Neuronal stem cell (in vitro differentiated cells): ENCODE data around the gene HSPG2.
"Not testable (repeated sequence)": the region's sequence is repeated elsewhere in the genome, so short reads cannot be mapped to it uniquely, and the experiment has no call there.

ENCODE experiments used
- DNase-seq: peaks from one replicate; pipeline ENCODE4 v3.0.0-alpha.2; 2013; ENCODE audit warnings: low spot score
- H2AFZ ChIP-seq: one replicate; pipeline ENCODE4 v1.6.1; 2013; ENCODE audit warnings: mild to moderate bottlenecking, low read length, inconsistent platforms
- H2AK5ac ChIP-seq: 2 replicates; pipeline ENCODE4 v1.6.1; 2013; ENCODE audit warnings: low read depth, mild to moderate bottlenecking, inconsistent platforms, low read length, moderate library complexity, mixed read lengths
- H2BK120ac ChIP-seq: 2 replicates; pipeline ENCODE4 v1.6.1; 2013; ENCODE audit warnings: low read depth, mild to moderate bottlenecking, inconsistent platforms, low read length, moderate library complexity, mixed read lengths
- H2BK12ac ChIP-seq: one replicate; pipeline ENCODE4 v1.6.1; 2013; ENCODE audit warnings: low read length, inconsistent platforms
- H2BK15ac ChIP-seq: 2 replicates; pipeline ENCODE4 v1.6.1; 2013; ENCODE audit warnings: mild to moderate bottlenecking, low read length, inconsistent platforms, mixed read lengths
- H2BK5ac ChIP-seq: one replicate; pipeline ENCODE4 v1.6.1; 2013; ENCODE audit warnings: inconsistent platforms, mild to moderate bottlenecking, low read length, moderate library complexity
- H3K14ac ChIP-seq: one replicate; pipeline ENCODE4 v1.6.1; 2013; ENCODE audit warnings: low read length, inconsistent platforms
- H3K18ac ChIP-seq: 2 replicates; pipeline ENCODE4 v1.6.1; 2013; ENCODE audit warnings: low read length, inconsistent platforms
- H3K23ac ChIP-seq: 2 replicates; pipeline ENCODE4 v1.6.1; 2013; ENCODE audit warnings: low read depth, mild to moderate bottlenecking, mixed read lengths, low read length, inconsistent platforms; ENCODE audit not compliant: poor library complexity
- H3K27ac ChIP-seq: replicated peaks from 3 replicates; pipeline ENCODE4 v1.5.1; 2013; ENCODE audit warnings: low read length, inconsistent platforms
- H3K27me3 ChIP-seq, 3 experiments: 2 replicates each; pipeline ENCODE4 v1.6.1; 2013; ENCODE audit warnings: low read length in 3 of 3, mild to moderate bottlenecking in 2 of 3, inconsistent platforms in 1 of 3, low read depth in 1 of 3, mixed read lengths in 1 of 3, moderate library complexity in 1 of 3; ENCODE audit not compliant: control insufficient read depth in 3 of 3, insufficient read depth in 3 of 3
- H3K36me3 ChIP-seq, 2 donors: replicated peaks in 1 of 2; 2 replicates each; pipeline ENCODE4 v1.6.1; 2013; ENCODE audit warnings: low read length in 2 of 2; ENCODE audit not compliant: control insufficient read depth in 2 of 2, insufficient read depth in 2 of 2
- H3K4ac ChIP-seq: 2 replicates; pipeline ENCODE4 v1.6.1; 2013; ENCODE audit warnings: inconsistent platforms, mild to moderate bottlenecking, low read length, moderate library complexity
- H3K4me1 ChIP-seq, 2 donors: 1 replicate in 1 of 2; 2 replicates in 1 of 2; pipeline ENCODE4 v1.6.1; 2013; ENCODE audit warnings: low read length in 2 of 2, low read depth in 1 of 2; ENCODE audit not compliant: control insufficient read depth in 2 of 2, insufficient read depth in 1 of 2
- H3K4me2 ChIP-seq: one replicate; pipeline ENCODE4 v1.6.1; 2013; ENCODE audit warnings: mild to moderate bottlenecking, low read length, inconsistent platforms; ENCODE audit not compliant: insufficient read depth, poor library complexity, severe bottlenecking
- H3K4me3 ChIP-seq, 2 donors: 2 replicates each; pipeline ENCODE4 v1.5.1; 2013; ENCODE audit warnings: low read length in 2 of 2, mild to moderate bottlenecking in 2 of 2, inconsistent platforms in 1 of 2, moderate library complexity in 1 of 2
- H3K79me1 ChIP-seq: one replicate; pipeline ENCODE4 v1.6.1; 2013; ENCODE audit warnings: low read depth, mild to moderate bottlenecking, inconsistent platforms, low read length, moderate library complexity
- H3K9ac ChIP-seq: one replicate; pipeline ENCODE4 v1.6.1; 2013; ENCODE audit warnings: mild to moderate bottlenecking, low read depth, low read length, inconsistent platforms; ENCODE audit not compliant: poor library complexity
- H3K9me3 ChIP-seq, 2 donors: replicated peaks in 1 of 2; 2 replicates each; pipeline versions ENCODE3 to v1.6.1; 2013; ENCODE audit warnings: low read length in 2 of 2, mild to moderate bottlenecking in 2 of 2, inconsistent platforms in 1 of 2, low read depth in 1 of 2, mixed read lengths in 1 of 2, moderate library complexity in 1 of 2; ENCODE audit not compliant: control insufficient read depth in 2 of 2, insufficient read depth in 1 of 2
- H4K8ac ChIP-seq: one replicate; pipeline ENCODE4 v1.6.1; 2013; ENCODE audit warnings: low read depth, mild to moderate bottlenecking, inconsistent platforms, low read length, moderate library complexity
- H4K91ac ChIP-seq: one replicate; pipeline ENCODE4 v1.6.1; 2013; ENCODE audit warnings: low read length, low read depth, mild to moderate bottlenecking, inconsistent platforms; ENCODE audit not compliant: poor library complexity
- WGBS, 2 donors: extraction: QIAGEN DNeasy Blood & Tissue Kit; methylation state at CpG; one replicate each; pipeline ENCODE4 v1.1.7; 2013; ENCODE audit warnings: missing lambda C conversion rate in 2 of 2, mixed read lengths in 1 of 2; ENCODE audit not compliant: insufficient read length in 2 of 2, insufficient replicate concordance in 1 of 2; ENCODE audit errors: extremely low coverage in 2 of 2; 5-methylcytosine and 5-hydroxymethylcytosine counted together

Gene HSPG2

GRCh38 chr1:21776925-21777324 lies 160.2 kb downstream of the HSPG2 start:
- H2BK12ac ChIP-seq, H3K27me3 ChIP-seq, H2BK5ac ChIP-seq, H2AK5ac ChIP-seq, H3K14ac ChIP-seq, H3K9ac ChIP-seq, H4K8ac ChIP-seq, H2BK15ac ChIP-seq, H3K4me1 ChIP-seq, H3K27ac ChIP-seq, H3K18ac ChIP-seq, H3K4me2 ChIP-seq, H4K91ac ChIP-seq, H3K4ac ChIP-seq, H2AFZ ChIP-seq, H3K4me3 ChIP-seq, H3K36me3 ChIP-seq, H3K79me1 ChIP-seq, DNase-seq, H3K23ac ChIP-seq, H2BK120ac ChIP-seq: not testable (repeated sequence)
- no CpG with 5 or more reads among the region's 5 CpGs for WGBS, 2 donors
- peaks cover 0 to 13% of the 10 kb centered on the region in 2 donors for H3K9me3 ChIP-seq

GRCh38 chr1:21775985-21776562 lies 161.0 kb downstream of the HSPG2 start:
- no peak for DNase-seq
- Histone ChIP-seq H3K14ac (no peak overlapping the region), H2AFZ (no peak overlapping the region), H3K79me1 (peaks cover 1% of the 10 kb centered on the region), H3K4me1 (no peaks in the 10 kb centered on the region), H2AK5ac (no peak overlapping the region), H3K27me3 (no peaks in the 10 kb centered on the region), H2BK120ac (no peak overlapping the region), H3K18ac (no peak overlapping the region), H3K36me3 (peaks cover 0 to 7% of the 10 kb centered on the region in 2 donors), H4K8ac (no peak overlapping the region), H3K27ac (no peak overlapping the region), H2BK5ac (no peak overlapping the region), H4K91ac (no peak overlapping the region), H2BK15ac (no peak overlapping the region), H3K4me3 (no peak overlapping the region), H3K4me2 (no peak overlapping the region), H3K9ac (no peak overlapping the region), H3K4ac (no peak overlapping the region), H2BK12ac (no peak overlapping the region), H3K9me3 (peaks cover 0 to 13% of the 10 kb centered on the region in 2 donors), H3K23ac (no peak overlapping the region)

- H3K23ac ChIP-seq, result no peak overlapping the region
- peaks cover 0 to 7% of the 10 kb centered on the region in 2 donors for H3K36me3 ChIP-seq
- H2BK12ac ChIP-seq, result no peak overlapping the region
- no peak overlapping the region for H2BK15ac ChIP-seq
- H3K27ac ChIP-seq, result no peak overlapping the region
- H3K18ac ChIP-seq, result no peak overlapping the region
- no peak overlapping the region for H4K8ac ChIP-seq
- H3K4ac ChIP-seq, result no peak overlapping the region
- no peak for DNase-seq
- H2BK5ac ChIP-seq, result no peak overlapping the region
- H2BK120ac ChIP-seq, result no peak overlapping the region
- no peaks in the 10 kb centered on the region for H3K4me1 ChIP-seq
- no peaks in the 10 kb centered on the region for H3K27me3 ChIP-seq
- no peak overlapping the region for H3K14ac ChIP-seq
- no peak overlapping the region for H4K91ac ChIP-seq
- peaks cover 0 to 13% of the 10 kb centered on the region in 2 donors for H3K9me3 ChIP-seq
- no peak overlapping the region for H3K4me3 ChIP-seq
- WGBS, 2 donors, result no CpG with 5 or more reads among the region's 2 CpGs
- H2AK5ac ChIP-seq, result no peak overlapping the region
- H2AFZ ChIP-seq, result no peak overlapping the region
- H3K4me2 ChIP-seq, result no peak overlapping the region
- H3K79me1 ChIP-seq, result peaks cover 1% of the 10 kb centered on the region
- no peak overlapping the region for H3K9ac ChIP-seq
These were observed 161.6 kb downstream of the HSPG2 start for GRCh38 chr1:21775550-21775914.

- Histone ChIP-seq H3K4me2 (no peak overlapping the region), H3K9me3 (peaks cover 0 to 13% of the 10 kb centered on the region in 2 donors), H2BK120ac (no peak overlapping the region), H2BK12ac (no peak overlapping the region), H2BK5ac (no peak overlapping the region), H3K18ac (no peak overlapping the region), H2BK15ac (no peak overlapping the region), H3K79me1 (peaks cover 1% of the 10 kb centered on the region), H3K36me3 (peaks cover 0 to 7% of the 10 kb centered on the region in 2 donors), H4K91ac (no peak overlapping the region), H3K4me1 (no peaks in the 10 kb centered on the region), H3K4ac (no peak overlapping the region), H3K23ac (no peak overlapping the region), H3K9ac (no peak overlapping the region), H3K27ac (no peak overlapping the region), H3K4me3 (no peak overlapping the region), H4K8ac (no peak overlapping the region), H3K27me3 (no peaks in the 10 kb centered on the region), H3K14ac (no peak overlapping the region), H2AK5ac (no peak overlapping the region), H2AFZ (no peak overlapping the region)
- no CpG with 5 or more reads among the region's 15 CpGs for WGBS, 2 donors
- DNase-seq, result no peak
These were observed 162.1 kb downstream of the HSPG2 start for GRCh38 chr1:21774835-21775549.
